Mesodermal cell (in vitro differentiated cells): ENCODE results near the gene PDZK1IP1.
"Not testable (repeated sequence)": the region's sequence is repeated elsewhere in the genome, so short reads cannot be mapped to it uniquely, and the experiment has no call there.

Experiments used
- H3K27ac ChIP-seq: 2 replicates; pipeline ENCODE4 v1.7.0; 2013; ENCODE audit warnings: mild to moderate bottlenecking, low read depth, low read length, moderate library complexity; ENCODE audit not compliant: severe bottlenecking
- H3K36me3 ChIP-seq: 2 replicates; pipeline ENCODE4 v1.7.1; 2013; ENCODE audit warnings: mild to moderate bottlenecking, low read length, moderate library complexity; ENCODE audit not compliant: control insufficient read depth, insufficient read depth
- H3K4me1 ChIP-seq: one replicate; pipeline ENCODE4 v1.7.1; 2013; ENCODE audit warnings: mild to moderate bottlenecking, low read length; ENCODE audit not compliant: insufficient read depth, control insufficient read depth, poor library complexity, severe bottlenecking
- H3K4me3 ChIP-seq: 2 replicates; pipeline ENCODE4 v1.7.0; 2013; ENCODE audit warnings: low read length, control low read depth, mild to moderate bottlenecking; ENCODE audit not compliant: insufficient read depth, poor library complexity, severe bottlenecking; ENCODE audit errors: extremely low read depth
- H3K9me3 ChIP-seq: 2 replicates; pipeline ENCODE4 v1.7.1; 2013; ENCODE audit warnings: mild to moderate bottlenecking, low read length, moderate library complexity; ENCODE audit not compliant: control insufficient read depth
- WGBS, 2 experiments: methylation state at CpG; one replicate each; pipeline ENCODE4 v1.1.5; 2013; ENCODE audit warnings: missing lambda C conversion rate in 2 of 2; ENCODE audit not compliant: insufficient coverage in 2 of 2; 5-methylcytosine and 5-hydroxymethylcytosine counted together

Gene PDZK1IP1

DNA sequence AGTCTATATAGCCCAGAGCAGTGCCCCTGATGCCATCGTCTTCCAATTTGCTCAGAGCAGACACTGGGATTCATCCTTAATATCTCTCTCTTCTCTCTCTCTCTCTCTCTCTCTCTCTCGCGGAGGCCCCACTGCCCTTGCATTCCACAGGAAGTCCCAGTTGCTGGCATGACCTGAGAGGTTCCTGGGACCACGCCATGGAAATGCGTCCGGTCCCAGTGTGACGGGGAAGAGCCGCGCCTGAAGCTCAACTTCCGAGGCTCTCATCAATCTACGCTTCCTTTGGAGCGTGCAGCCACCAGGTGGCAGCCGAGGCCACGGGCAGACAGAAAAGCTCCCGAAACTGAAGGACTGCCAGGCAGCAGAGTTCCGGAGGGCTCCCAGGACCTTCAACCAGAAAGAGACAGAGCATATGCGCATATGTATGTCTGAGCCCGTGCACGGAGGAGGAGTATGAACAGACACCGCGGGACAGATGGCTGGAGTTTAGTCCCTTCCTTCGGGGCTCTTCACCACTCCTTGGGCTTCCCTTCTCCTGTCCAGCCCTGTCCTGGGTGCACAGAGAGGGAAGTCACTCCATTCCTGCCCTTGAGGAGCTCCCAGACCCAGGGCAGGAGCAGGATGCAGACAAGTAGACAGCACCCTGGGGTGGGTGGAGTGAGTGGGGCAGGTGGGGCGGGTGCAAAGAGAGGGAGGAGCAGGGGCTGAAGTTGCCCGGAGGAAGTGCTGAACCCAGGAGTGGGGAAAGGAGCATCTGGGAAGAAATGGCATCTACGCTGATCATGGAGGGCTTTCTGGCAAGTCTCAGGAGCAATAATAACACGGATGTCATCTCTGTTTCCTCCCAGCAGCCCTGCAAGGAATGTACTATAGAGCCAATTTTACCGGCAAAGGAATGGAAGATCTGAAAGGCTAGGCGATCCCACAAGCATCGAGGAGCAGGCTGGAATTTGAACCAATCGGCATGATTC lies 10.5 kb downstream of the PDZK1IP1 start:
- Histone ChIP-seq H3K4me3 (peak overlapping the region; percentile 19), H3K9me3 (no peaks in the 10 kb centered on the region), H3K27ac (no peak overlapping the region), H3K4me1 (peaks cover 7% of the 10 kb centered on the region), H3K36me3 (no peaks in the 10 kb centered on the region)
- WGBS, 2 experiments = 12 to 15% methylated on average over 25 to 27 of the region's 30 CpGs

DNA sequence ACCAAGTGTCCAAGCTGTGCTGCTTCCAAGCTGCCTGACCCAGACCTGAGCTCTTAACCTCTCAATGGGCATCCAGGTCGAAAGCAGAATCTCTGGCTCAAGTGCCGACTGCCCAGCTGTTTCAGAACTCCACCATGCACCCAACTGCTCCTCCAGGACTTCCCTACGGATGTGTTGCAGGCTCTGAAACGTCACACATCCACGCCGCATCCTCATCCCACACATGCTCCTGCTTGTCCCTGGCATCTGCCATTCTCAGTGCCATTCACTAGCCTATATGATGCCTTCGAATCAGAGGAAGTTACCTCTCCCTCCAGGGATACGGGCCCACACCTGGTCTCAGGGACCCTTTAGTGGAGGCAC lies 11.2 kb downstream of the PDZK1IP1 start:
- peaks cover 7% of the 10 kb centered on the region for H3K4me1 ChIP-seq
- no peaks in the 10 kb centered on the region for H3K9me3 ChIP-seq
- no peaks in the 10 kb centered on the region for H3K36me3 ChIP-seq
- WGBS, 2 experiments = 81 to 92% methylated on average over 8 of the region's 8 CpGs
- peak overlapping the region; percentile 19 for H3K4me3 ChIP-seq
- no peak overlapping the region for H3K27ac ChIP-seq

DNA sequence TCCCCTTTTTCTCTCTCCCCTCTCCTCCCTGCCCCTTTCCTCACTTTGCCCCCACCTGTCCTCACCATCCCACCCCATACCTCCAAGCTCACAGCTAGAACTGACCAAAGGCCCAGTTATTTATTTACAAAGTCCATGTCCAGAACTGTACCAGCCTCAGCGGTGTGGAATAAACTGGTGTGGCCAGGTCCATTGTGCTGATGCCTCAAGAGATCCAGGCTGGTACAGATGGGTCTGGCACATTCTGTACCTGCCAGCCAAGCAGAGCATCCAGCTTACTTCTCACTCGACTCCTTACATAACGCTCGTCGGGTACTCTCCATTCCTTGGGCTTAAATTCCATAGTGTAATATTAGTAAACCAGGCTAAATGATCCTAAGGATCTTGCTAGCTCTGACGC lies 11.8 kb downstream of the PDZK1IP1 start:
- Histone ChIP-seq H3K27ac (no peak overlapping the region), H3K4me3 (no peak overlapping the region), H3K9me3 (no peaks in the 10 kb centered on the region), H3K4me1 (peaks cover 7% of the 10 kb centered on the region), H3K36me3 (no peaks in the 10 kb centered on the region)
- WGBS, 2 experiments = 73 to 97% methylated on average over 1 to 3 of the region's 6 CpGs

DNA sequence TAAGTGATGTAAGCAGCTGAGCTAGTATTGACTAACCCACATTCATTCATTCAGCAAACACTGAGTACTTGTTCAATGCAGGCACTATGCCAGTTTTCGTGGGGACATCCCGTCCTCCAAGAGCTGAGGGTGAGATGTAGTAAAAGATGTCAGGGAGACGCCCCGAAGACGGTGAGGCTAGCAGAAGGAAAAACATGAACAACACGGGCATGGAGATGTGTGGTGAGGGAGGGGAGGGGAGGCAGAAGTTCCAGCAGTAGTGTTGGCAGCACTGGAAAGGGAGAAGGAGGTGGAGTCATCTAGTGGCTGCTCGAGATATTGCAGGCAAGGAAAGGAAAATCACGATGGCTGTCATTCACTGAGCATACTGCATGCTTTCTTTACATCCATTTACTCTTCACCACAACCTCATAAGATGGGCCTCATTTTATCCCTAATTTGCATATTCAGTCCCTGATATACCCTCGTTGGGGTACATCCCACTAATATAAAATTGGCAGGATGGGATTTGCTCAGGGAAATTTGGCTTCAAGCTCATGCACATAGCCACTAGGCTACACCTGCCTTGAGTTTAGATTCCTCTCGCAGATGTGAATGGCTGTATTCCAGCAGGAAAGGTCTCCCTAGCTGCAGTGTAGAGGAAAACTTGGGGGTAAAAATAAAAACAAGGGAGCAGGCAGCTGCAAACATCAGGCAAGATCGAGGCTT lies 14.5 kb downstream of the PDZK1IP1 start:
- no peaks in the 10 kb centered on the region for H3K36me3 ChIP-seq
- H3K4me3 ChIP-seq = no peak overlapping the region
- H3K9me3 ChIP-seq = no peaks in the 10 kb centered on the region
- H3K27ac ChIP-seq = no peak overlapping the region
- peaks cover 7% of the 10 kb centered on the region for H3K4me1 ChIP-seq
- WGBS, 2 experiments = 21 to 34% methylated on average over 8 of the region's 11 CpGs

DNA sequence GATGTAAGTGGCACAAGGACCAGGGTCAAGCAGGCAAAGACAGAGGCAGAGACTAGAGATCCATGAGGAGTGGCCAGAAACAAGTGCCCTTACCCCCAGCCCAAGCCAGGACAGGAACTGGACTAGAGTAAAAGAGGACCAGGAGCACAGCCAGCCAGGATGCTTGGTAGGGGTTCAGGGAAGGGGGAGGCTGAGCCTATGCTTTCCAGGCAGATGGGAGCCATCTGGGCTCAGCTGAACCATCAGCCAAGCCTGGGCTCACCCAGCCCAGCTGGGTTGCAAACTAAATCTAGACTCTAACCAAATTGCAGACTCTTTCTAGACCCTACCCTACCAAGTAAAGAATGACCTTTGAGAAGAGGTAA lies 15.2 kb downstream of the PDZK1IP1 start:
- Histone ChIP-seq H3K36me3 (no peaks in the 10 kb centered on the region), H3K27ac (no peak overlapping the region), H3K4me1 (peaks cover 3% of the 10 kb centered on the region), H3K9me3 (no peaks in the 10 kb centered on the region), H3K4me3 (no peak overlapping the region)

DNA sequence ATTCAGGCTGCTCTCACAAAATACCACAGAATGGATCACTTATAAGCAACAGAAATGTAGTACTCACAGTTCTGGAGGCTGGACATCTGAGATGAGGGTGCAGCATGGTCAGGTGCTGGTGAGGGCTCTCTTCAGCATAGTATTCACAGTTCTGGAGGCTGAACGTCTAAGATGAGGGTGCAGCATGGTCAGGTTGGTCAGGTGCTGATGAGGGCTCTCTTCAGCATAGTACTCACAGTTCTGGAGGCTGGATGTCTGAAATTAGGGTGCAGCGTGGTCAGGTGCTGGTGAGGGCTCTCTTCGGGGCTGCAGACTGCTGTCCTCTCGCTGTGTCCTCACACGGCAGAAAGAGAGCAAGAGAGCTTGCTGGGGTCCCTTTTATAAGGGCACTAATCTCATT lies 17.1 kb downstream of the PDZK1IP1 start:
- H3K4me1 ChIP-seq = no peaks in the 10 kb centered on the region
- 81 to 89% methylated on average over 5 of the region's 5 CpGs for WGBS, 2 experiments
- no peaks in the 10 kb centered on the region for H3K9me3 ChIP-seq
- H3K36me3 ChIP-seq = no peaks in the 10 kb centered on the region
- no peak overlapping the region for H3K4me3 ChIP-seq
- H3K27ac ChIP-seq = no peak overlapping the region

DNA sequence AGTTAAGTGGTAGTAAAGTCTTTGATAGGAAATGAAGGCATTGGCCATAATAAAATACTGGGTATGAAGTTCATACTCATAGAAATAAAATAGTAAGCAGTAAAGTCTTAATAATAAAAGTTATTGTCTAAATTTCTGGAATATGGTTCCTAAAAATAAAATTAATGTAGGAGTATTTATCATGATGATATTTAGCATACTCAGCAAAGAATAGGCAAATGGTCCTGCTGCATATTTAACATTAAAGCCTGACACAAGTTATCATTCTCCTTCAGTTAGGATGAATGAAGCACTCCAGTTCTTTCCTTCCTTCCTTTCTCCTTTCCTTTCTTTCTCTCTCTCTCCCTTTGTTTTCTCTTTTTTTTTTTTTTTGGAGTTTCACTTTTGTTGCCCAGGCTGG lies 25.3 kb downstream of the PDZK1IP1 start:
- Histone ChIP-seq H3K4me1 (no peaks in the 10 kb centered on the region), H3K27ac (no peak overlapping the region), H3K4me3 (no peak overlapping the region), H3K9me3 (no peaks in the 10 kb centered on the region), H3K36me3 (no peaks in the 10 kb centered on the region)

DNA sequence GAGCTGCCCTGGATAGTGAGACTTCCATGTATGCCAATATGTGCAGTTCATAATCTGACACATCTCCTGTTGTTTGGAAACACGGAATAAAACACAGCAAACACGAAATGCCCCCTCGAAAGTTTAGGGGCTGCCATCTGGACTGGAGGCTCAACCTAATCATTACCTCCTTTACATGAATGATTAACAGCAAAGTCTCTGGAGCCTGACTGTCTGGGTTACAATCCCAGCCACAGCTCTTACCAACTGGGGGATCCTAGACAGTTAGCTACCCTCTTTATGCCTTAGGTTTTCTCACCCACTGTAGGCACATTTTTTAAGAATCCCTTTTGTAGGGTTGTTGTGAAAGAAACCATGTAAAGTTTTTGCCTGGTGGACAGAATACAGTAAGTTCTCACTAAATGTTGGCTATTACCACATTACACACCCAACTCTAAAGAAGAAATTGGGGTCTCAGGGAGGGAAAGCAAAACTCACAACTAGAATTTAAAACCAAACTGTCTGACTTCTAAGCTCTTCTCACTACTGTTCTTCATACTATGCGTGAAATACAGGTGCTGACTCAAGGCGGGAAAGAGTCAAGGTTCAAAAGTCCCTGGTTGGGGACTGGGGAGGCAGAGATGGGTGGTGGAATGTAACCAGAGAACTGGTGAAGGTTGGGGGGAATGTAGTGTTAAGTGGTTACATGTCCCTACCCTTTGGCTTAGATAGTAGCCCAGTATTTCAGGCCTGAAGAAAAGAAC lies 28.4 kb downstream of the PDZK1IP1 start:
- Histone ChIP-seq H3K9me3 (no peaks in the 10 kb centered on the region), H3K4me1 (no peaks in the 10 kb centered on the region), H3K4me3 (no peak overlapping the region), H3K36me3 (no peaks in the 10 kb centered on the region), H3K27ac (no peak overlapping the region)
- WGBS, 2 experiments = 90% methylated on average over 2 to 3 of the region's 5 CpGs

DNA sequence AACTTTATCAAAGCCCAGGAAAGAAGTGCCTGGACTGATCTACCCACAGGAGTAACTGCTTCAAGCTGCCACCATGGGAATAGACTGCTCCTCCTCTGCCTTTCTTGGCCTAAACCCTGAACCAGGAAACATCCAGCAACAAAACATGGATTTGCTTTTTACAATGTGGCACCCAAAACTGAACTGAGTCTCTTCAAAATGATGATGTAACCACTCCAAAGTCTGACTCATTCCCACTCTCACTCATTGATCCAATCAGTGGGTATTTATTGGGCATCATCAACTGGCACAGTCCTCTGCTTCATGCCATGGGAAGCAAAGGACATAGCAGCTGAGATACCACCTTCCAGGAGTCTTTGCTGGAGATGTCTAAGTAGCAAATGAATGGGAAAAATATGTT lies 29.1 kb downstream of the PDZK1IP1 start:
- Histone ChIP-seq H3K4me1 (no peaks in the 10 kb centered on the region), H3K4me3 (no peak overlapping the region)

DNA sequence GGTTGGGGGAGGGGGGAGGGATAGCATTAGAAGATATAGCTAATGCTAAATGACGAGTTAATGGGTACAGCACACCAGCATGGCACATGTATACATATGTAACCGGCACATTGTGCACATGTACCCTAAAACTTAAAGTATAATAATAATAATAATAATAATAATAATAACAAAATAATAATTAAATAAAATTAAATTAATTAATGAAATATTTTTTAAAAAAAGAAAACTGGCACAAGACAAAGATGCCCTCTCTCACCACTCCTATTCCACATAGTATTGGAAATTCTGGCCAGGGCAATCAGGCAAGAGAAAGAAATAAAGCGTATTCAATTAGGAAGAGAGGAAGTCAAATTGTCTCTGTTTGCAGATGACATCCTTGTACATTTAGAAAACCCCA lies 31.9 kb downstream of the PDZK1IP1 start:
- H3K4me3 ChIP-seq, H3K27ac ChIP-seq, H3K4me1 ChIP-seq, H3K9me3 ChIP-seq, H3K36me3 ChIP-seq: not testable (repeated sequence)
- 60 to 80% methylated on average over 1 of the region's 3 CpGs for WGBS, 2 experiments

More for the DNA sequence above, 29.1 kb downstream of the PDZK1IP1 start:
- Histone ChIP-seq H3K27ac (no peak overlapping the region), H3K36me3 (no peaks in the 10 kb centered on the region), H3K9me3 (no peaks in the 10 kb centered on the region)

DNA sequence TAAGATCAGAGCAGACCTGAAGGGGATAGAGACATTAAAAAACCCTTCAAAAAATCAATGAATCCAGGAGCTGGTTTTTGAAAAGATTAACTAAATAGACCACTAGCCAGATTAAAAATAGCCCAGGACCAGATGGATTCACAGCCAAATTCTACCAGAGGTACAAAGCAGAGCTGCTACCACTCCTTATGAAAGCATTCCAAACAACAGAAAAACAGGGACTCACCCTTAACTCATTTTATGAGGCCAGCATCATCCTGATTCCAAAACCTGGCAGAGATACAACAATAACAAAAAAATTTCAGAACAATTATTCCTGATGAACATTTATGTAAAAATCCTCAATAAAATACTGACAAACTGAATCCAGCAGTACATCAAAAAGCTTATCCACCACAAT lies 33.4 kb downstream of the PDZK1IP1 start:
- H3K36me3 ChIP-seq, H3K4me3 ChIP-seq, H3K4me1 ChIP-seq, H3K9me3 ChIP-seq, H3K27ac ChIP-seq: not testable (repeated sequence)
